ENCODE data around the gene NEK4.
A peak's percentile ranks its signal among the peaks of the same experiment; 100 is the strongest.
"Not testable (repeated sequence)": the region's sequence is repeated elsewhere in the genome, so short reads cannot be mapped to it uniquely, and the experiment has no call there.

Gene NEK4

GRCh38 chr3:52777959-52778805 is 7.4 kb upstream of the NEK4 start:
- no peak for DNase-seq (ENCODE audit: low read depth)

- DNase-seq (ENCODE audit: low read depth), result no peak
Measured at GRCh38 chr3:52777127-52777958, 6.6 kb upstream of the NEK4 start, which contains the start of gene ITIH1. Gene ITIH1, plus strand, starts transcription at chr3:52777599. Its CDS starts 17 bp downstream, at chr3:52777616.

GRCh38 chr3:52776486-52776885 is 5.7 kb upstream of the NEK4 start:
- not testable (repeated sequence) for DNase-seq (ENCODE audit: low read depth)

DNA sequence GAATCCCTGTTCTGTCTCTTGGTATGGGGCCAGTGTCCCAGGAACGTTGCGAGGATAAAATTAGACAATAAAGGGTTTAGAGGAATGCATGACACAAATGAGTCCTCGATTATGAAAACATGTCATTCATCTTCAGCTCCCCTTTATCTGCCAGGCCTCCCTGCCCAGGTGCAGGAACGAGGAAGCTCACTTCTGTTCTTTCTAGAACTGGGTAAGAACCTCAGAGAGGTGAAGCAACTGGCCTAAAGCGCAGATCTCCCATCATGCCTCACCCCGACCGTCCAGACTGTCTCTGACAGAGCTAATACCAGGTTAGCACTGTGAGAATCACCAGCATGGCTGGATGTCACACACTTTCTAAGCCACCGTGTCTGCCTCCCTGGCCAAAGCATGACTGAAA is 5.1 kb upstream of the NEK4 start:
- DNase-seq (ENCODE audit: low read depth), result no peak

DNA sequence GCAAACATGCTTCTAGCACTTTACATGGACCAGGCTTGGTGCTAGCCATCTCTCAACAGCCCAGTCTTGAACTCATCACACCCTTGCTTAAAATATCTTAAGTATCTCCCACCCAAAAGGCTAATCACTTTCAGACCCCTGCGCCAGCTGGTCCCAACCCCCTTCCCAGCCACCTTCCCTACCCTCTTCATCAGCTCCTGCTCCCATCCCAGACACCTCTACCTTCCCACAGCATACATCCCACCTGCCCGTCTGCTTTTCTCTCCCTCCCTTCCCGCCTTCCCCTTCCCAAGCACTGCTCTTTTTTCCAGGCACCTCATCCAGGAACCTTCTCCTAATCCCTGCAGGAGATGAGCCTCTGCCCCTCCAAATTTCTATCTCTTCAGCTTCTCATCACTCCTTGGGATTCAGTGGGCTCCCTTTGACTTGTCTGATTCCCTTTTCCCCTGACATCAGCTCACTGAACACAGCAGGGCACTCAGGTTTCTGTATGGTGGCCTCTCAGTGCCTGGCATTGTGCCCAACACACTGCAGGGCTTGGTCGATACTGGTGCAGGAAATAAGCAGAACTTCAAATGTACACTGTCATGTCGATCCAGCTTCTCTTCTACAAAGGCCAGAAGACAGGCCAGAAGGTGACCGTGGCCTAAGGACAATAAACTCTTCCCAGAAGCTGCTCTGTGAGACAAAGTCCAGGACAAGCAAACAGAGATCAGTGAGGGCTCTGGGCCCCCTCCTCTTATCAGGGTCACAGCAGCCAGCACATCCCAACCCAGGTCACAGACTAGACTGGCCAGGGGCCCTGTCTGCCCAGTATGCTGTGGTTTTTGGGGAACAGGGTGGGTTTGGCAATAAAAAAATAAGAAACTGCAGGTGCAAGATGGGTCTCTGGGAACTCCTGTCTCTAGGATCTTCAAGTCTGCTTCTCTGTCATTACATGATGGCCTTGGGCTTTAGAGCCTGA is 4.4 kb upstream of the NEK4 start:
- DNase-seq (ENCODE audit: low read depth), result no peak

- no peak for DNase-seq (ENCODE audit: low read depth)
Measured at GRCh38 chr3:52774066-52774713, 3.5 kb upstream of the NEK4 start.

GRCh38 chr3:52773361-52774065 is 2.8 kb upstream of the NEK4 start:
- no peak for DNase-seq (ENCODE audit: low read depth)

- DNase-seq (ENCODE audit: low read depth), result no peak
Measured at GRCh38 chr3:52771702-52772101, 962 bp upstream of the NEK4 start.

GRCh38 chr3:52771334-52771681 is 568 bp upstream of the NEK4 start:
- no peak for DNase-seq (ENCODE audit: low read depth)

DNA sequence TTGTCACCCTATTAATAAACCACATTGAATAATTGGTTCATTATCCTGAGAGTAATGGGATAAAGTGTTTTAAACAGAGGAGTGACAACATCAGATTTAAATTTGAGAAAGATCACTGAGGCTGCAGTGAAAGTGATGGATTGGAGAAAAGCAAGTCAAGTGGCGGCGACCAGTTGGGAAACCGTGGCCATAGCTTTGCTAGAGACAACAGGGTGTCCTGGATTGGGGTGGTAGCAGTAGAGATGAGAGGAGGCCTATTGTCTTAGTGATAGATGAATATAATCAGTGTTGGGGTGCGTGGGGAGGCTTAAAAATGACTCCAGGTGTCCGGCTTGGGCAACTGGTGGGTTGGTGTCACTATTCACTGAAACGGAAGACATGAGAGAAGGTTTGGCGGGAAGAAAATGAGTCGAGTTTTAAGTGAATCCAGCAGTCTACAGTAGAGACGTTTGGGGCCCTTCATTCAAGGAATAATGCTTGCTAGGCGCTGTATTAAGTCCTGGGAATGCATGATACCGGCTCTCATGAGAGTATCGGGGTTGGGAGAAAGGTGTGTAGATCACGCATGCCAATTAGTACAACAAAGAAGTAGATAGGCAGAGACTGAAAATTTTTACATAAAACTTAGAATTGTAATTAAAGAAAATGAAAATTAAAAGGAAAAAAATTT is 819 bp downstream of the NEK4 start:
- no peak for DNase-seq (ENCODE audit: low read depth)

- peak; percentile 61 for DNase-seq (ENCODE audit: low read depth)
Measured at GRCh38 chr3:52763466-52763865, 7.3 kb downstream of the NEK4 start.

GRCh38 chr3:52756141-52756540 is 14.6 kb downstream of the NEK4 start:
- DNase-seq (ENCODE audit: low read depth), result no peak

- DNase-seq (ENCODE audit: low read depth), result no peak
Measured at GRCh38 chr3:52754373-52754772, 16.4 kb downstream of the NEK4 start.

- peak; percentile 31 for DNase-seq (ENCODE audit: low read depth)
Measured at GRCh38 chr3:52752045-52752660, 18.6 kb downstream of the NEK4 start.

- no peak for DNase-seq (ENCODE audit: low read depth)
Measured at GRCh38 chr3:52743721-52744120, 27.0 kb downstream of the NEK4 start.

DNA sequence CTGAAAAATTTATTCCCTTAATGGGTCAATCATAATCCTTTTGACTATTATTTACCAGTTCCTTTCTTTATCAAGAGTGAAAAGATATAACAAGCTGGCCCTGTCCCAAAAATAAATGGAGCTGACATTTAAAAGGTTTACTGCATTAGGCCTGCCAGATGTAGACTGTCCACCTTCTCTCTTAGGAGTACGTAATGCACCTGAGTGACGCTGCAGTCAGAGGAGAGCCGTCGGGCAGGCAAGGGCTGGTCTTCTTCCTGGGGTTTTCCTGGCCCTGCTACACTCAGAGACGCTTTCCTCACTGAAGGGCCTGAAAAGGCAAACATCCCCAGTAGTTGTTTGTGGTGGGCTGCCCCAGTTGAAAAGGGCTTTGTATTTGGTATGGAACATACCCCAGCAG is 27.6 kb downstream of the NEK4 start:
- DNase-seq (ENCODE audit: low read depth), result no peak

GRCh38 chr3:52742418-52743041 is 28.2 kb downstream of the NEK4 start:
- peak; percentile 18 for DNase-seq (ENCODE audit: low read depth)

DNA sequence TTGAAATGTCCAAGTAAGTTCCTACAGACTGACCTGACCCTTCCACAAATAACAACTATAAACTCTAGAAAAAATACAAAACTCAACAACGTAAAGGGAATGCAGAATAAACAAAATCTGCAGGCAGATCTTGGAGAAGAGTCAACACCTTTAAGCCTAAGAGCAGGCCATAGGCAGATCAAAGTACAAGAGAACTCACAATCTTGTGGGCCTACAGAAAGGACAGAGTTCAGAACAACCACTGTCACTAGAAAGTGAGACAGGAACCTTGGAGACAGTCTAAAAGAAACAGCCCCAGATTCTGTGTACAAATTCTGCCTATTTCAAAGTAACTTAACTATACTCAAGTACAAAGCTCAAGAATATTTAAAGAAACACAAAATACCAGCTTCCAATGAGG is 31.0 kb downstream of the NEK4 start:
- DNase-seq (ENCODE audit: low read depth), result no peak

GRCh38 chr3:52733256-52733891 is 37.4 kb downstream of the NEK4 start:
- no peak for DNase-seq (ENCODE audit: low read depth)

All from fibroblast of gingiva (primary cell).